Central memory CD8-positive, alpha-beta T cell (primary cell): ENCODE measurements around the gene DCAF16.

Experiments used
- ATAC-seq: fragments of 150-1000 bp; cut with Tn5 transposase; replicated peaks from 2 replicates; pipeline ENCODE4 v1.10.0; 2022; ENCODE audit warnings: mild to moderate bottlenecking, moderate FRiP score, moderate number of reproducible peaks; ENCODE audit not compliant: poor library complexity, severe bottlenecking; ENCODE audit errors: extremely low read depth
- DNase-seq, 2 donors: peaks; one replicate each; pipeline ENCODE4 v3.0.0; 2021; ENCODE audit warnings: low spot score in 2 of 2
- H3K27ac Mint-ChIP-seq: one replicate; pipeline ENCODE4 v1.8.0; 2022; ENCODE audit warnings: low read depth, mild to moderate bottlenecking, moderate library complexity, mixed read lengths
- H3K27me3 Mint-ChIP-seq: one replicate; pipeline ENCODE4 v1.8.0; 2022; ENCODE audit warnings: mixed read lengths
- H3K36me3 Mint-ChIP-seq: one replicate; pipeline ENCODE4 v1.8.0; 2022; ENCODE audit warnings: mild to moderate bottlenecking, moderate library complexity, mixed read lengths; ENCODE audit not compliant: insufficient read depth
- H3K4me1 Mint-ChIP-seq: one replicate; pipeline ENCODE4 v1.8.0; 2022; ENCODE audit warnings: mixed read lengths
- H3K4me3 Mint-ChIP-seq: one replicate; pipeline ENCODE4 v1.8.0; 2022; ENCODE audit warnings: mild to moderate bottlenecking, moderate library complexity, mixed read lengths
- H3K9me3 Mint-ChIP-seq: one replicate; pipeline ENCODE4 v1.8.0; 2022; ENCODE audit warnings: mixed read lengths

The DCAF16 gene

DNA sequence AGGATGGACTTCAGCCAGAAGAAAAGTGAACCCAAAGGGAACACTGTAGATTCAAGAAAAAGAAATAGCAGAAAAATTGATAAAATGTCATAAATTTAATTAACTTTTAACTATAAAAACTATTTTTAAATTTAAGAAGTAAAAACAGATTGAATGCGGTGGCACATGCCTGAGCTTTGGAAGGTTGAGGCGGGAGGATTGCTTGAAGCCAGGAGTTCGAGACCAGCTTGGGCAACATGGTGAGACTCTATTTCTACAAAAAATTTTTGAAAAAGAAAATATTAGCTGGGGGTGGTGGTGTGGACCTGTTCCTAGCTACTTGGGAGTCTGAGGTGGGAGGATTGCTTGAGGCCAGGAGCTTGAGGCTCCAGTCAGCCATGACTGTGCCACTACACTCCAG, 32.1 kb downstream of the DCAF16 start:
- ATAC-seq, result no peak
- no peaks in the 10 kb centered on the region for H3K36me3 Mint-ChIP-seq
- H3K27me3 Mint-ChIP-seq, result peaks cover 60% of the 10 kb centered on the region
- H3K27ac Mint-ChIP-seq, result no peak overlapping the region
- no peaks in the 10 kb centered on the region for H3K9me3 Mint-ChIP-seq
- no peaks in the 10 kb centered on the region for H3K4me1 Mint-ChIP-seq
- no peak overlapping the region for H3K4me3 Mint-ChIP-seq
- DNase-seq, result no peak

DNA sequence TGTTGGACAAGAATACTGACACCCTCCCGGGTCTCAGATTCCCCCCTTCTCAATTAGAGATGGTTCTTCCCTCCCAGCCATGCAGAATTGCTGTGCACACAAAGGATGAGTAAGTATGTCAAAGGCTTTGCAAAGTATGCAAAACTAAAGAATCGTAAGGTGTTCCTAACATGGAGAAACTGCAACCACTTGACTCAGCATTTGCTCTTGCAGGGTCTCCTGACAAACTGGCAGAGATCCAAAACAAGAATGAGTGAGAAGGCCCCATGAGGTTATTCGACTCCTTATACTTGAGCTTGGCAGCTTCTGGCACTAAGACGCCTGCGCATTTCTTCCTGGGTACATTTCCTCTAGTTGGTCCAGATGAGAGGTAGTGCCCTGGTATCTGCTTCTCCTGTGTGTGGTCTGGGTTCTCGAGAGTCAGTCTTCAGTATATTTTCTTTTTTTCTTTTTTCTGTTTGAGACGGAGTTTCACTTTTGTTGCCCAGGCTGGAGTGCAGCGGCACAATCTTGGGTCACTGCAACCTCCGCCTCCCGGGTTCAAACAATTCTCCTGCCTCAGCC, 37.3 kb downstream of the DCAF16 start:
- Mint-ChIP-seq H3K27me3 (peaks cover 38% of the 10 kb centered on the region), H3K9me3 (no peaks in the 10 kb centered on the region), H3K27ac (no peak overlapping the region), H3K4me1 (no peaks in the 10 kb centered on the region), H3K4me3 (no peak overlapping the region), H3K36me3 (no peaks in the 10 kb centered on the region)
- DNase-seq, result no peak
- ATAC-seq, result no peak

DNA sequence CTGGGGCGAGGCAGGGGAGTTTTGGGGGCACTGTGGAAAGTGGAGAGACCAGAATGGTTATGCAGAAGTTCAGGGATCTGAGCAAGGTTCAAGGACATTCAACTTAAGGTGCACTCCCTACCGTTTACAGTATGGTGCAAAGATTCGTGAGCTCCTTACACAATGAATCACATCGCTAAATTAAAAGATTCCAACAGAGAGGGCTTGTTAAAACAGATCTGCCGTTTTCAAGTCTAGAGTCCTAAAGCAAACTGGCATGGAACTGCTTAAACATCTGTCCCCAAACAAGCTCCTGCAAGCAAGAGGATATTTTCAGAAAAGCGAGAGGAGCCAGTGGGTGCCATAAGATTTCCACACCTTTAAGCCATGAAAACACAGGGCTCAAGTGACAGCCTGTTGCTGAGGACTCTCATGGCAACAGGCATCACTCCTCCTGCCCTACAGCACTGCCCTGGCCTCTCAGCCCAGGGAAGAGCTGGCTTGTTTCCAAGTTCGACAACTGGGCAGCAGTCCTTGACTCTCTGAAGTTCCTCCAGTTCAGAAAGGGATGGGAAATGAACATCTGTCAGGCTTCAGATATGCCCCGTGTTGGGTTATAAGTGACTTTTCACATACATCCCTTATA, 39.2 kb downstream of the DCAF16 start:
- Mint-ChIP-seq H3K9me3 (no peaks in the 10 kb centered on the region), H3K4me3 (no peak overlapping the region), H3K27ac (no peak overlapping the region), H3K27me3 (peaks cover 28% of the 10 kb centered on the region), H3K36me3 (no peaks in the 10 kb centered on the region), H3K4me1 (no peaks in the 10 kb centered on the region)
- DNase-seq (no peak), ATAC-seq (no peak)

DNA sequence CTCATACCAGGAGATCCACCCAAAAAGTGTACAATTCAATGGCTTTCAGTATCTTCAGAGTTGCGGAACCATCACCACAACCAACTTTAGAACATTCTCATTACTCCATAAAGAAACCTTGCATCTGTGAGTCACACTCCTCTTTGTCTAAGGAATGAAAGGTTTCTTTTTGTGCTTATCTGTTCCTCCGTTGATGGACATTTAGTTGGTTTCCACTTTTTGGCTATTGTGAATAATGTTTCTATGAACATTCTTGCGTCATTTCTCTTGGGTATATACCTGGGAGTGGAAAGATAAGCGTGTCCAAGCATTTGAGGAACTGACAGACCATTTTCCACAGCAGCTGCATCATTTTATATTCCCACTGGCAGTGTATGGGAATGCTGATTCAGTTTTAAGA, 39.7 kb downstream of the DCAF16 start:
- Mint-ChIP-seq H3K4me1 (no peaks in the 10 kb centered on the region), H3K4me3 (no peak overlapping the region), H3K9me3 (no peaks in the 10 kb centered on the region), H3K36me3 (no peaks in the 10 kb centered on the region), H3K27ac (no peak overlapping the region), H3K27me3 (peaks cover 24% of the 10 kb centered on the region)
- DNase-seq (no peak), ATAC-seq (no peak)

DNA sequence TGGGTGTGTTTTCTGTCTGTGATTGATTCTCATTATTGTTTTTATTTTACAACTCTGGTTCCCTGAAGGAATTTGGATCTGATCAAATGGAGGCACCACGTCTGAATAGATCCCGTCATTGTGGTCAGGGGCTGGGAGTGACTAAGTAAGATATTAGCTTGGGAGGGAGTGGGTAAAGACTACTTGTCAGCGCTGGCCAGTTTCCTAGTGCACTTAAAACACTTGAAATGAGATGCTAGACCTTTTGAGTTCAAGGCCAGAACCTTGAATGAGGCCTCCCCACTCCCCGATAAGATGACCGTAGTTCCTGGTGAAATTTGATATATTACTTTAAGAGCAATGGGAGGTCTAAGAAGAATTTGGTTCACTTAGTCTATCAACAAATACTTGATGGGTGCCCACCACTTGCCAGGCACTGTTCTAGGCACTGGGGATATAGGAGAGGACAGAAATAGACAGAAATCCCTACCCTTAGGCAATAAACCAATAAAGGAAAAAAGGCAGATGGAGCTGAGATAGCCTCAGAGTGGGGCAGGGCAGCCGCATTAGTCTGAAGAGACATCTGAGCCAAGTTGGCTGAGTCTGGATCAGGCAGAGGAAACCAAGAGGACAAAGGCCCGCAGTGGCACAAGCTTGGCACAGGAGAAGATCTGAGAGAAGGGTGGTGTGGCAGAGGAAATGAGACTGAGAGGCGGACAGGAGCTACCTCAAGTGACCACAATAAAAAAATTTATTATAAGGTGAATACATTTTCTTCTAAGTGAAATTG, 41.0 kb downstream of the DCAF16 start:
- Mint-ChIP-seq H3K27me3 (peaks cover 24% of the 10 kb centered on the region), H3K4me3 (no peak overlapping the region), H3K36me3 (no peaks in the 10 kb centered on the region), H3K4me1 (peaks cover 6% of the 10 kb centered on the region), H3K27ac (no peak overlapping the region), H3K9me3 (no peaks in the 10 kb centered on the region)
- DNase-seq (no peak), ATAC-seq (no peak)

DNA sequence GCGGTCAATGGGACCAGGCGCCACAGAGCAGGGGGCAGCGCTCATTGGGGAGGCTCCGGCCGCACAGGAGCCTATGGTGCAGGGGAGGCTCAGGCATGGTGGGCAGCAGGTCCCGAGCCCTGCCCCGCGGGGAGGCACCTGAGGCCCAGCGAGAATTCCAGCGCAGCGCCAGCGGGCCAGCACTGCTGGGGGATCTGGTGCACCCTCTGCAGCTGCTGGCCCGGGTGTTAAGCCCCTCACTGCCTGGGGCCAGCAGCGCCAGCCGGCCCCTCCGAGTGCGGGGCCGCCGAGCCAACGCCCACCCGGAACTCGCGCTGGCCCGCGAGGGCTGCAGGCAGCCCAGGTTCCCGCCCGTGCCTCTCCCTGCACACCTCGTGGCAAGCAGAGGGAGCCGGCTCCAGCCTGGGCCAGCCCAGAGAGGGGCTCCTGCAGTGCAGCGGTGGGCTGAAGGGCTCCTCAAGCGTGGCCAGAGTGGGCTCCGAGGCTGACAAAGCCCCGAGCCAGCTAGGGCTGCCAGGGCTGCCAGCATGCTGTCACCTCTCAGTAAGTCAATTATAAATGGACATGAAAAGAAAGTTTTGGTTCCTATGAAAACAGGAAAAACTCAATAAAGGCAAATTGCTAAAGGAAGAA, 43.6 kb downstream of the DCAF16 start:
- no peak for ATAC-seq
- Mint-ChIP-seq H3K27ac (no peak overlapping the region), H3K27me3 (peaks cover 24% of the 10 kb centered on the region), H3K36me3 (peaks cover 2% of the 10 kb centered on the region), H3K9me3 (no peaks in the 10 kb centered on the region), H3K4me1 (peaks cover 6% of the 10 kb centered on the region), H3K4me3 (no peak overlapping the region)
- no peak for DNase-seq

DNA sequence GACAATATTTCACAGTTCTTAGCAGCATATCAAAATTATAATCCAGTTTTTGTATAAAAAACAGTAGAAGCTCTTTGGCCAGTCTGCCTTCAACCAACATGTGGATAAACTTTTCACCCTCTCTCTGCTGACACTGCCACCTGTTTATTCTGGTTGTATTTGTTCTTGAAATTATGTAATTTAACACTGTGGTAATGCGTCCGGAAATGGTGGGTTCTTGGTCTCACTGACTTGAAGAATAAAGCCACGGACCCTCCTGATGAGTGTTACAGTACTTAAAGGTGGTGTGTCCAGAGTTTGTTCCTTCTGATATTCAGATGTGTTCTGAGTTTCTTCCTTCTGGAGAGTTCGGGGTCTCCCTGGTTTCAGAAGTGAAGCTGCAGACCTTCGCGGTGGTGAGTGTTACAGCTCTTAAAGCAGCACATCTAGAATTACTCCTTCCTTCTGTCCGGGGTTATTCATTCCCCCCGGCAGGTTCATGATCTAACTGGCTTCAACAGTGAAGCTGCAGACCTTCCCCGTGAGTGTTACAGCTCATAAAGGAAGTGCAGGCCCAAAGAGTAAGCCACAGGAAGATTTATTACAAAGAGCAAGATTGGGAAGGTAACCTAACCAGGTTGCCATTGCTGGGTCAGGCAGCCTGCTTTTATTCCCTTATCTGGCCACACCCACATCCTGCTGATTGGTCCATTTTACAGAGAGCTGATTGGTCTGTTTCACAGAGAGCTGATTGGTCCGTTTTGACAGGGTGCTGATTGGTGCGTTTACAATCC, 44.9 kb downstream of the DCAF16 start:
- H3K27me3 Mint-ChIP-seq, result peaks cover 17% of the 10 kb centered on the region
- peaks cover 6% of the 10 kb centered on the region for H3K4me1 Mint-ChIP-seq
- no peak overlapping the region for H3K4me3 Mint-ChIP-seq
- H3K27ac Mint-ChIP-seq, result peak overlapping the region; percentile 46
- no peak for ATAC-seq
- DNase-seq, result no peak
- peaks cover 2% of the 10 kb centered on the region for H3K36me3 Mint-ChIP-seq
- no peaks in the 10 kb centered on the region for H3K9me3 Mint-ChIP-seq

DNA sequence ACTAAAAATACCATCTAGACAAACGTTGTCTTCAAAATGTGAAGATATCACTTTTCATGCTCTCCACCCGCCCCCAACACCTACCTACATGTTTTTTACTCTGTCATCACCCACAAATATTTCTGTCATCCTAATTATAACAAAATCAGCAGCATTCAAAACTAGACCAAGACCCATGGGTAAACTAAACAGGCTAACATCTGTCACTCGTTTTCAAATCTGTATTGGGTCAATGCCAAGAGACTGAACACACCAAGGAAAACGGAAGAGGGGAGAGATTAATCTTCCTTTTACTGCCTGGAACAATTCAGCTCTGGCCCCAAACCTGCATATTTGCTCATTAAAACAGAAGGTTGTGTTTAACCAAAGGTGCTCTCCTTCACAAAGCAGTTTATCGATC, 46.6 kb downstream of the DCAF16 start:
- Mint-ChIP-seq H3K4me3 (no peak overlapping the region), H3K27ac (no peak overlapping the region), H3K36me3 (peaks cover 2% of the 10 kb centered on the region)

DNA sequence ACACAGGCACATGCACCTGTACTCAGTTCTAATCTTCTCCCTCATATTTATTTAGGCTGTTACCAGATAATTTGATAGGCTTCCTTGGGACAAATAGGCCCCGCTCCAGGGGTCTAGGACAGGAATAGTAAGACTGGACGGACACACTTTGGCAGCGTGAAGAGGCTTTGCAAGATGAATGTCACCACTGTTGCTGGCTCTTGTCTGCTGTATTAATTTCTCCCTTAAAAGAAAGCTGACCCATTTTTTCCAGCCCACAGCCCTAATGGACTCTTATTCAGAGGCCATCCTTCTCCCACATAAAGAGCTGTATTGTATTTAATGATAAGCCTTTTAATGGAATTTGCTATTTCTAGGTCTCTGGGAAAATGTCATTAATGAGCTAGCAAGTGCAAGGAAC, 47.1 kb downstream of the DCAF16 start:
- no peak overlapping the region for H3K4me3 Mint-ChIP-seq

More for the DNA sequence above, 46.6 kb downstream of the DCAF16 start:
- H3K9me3 Mint-ChIP-seq, result no peaks in the 10 kb centered on the region
- H3K27me3 Mint-ChIP-seq, result peaks cover 9% of the 10 kb centered on the region
- no peak for ATAC-seq
- no peak for DNase-seq
- peaks cover 6% of the 10 kb centered on the region for H3K4me1 Mint-ChIP-seq

DNA sequence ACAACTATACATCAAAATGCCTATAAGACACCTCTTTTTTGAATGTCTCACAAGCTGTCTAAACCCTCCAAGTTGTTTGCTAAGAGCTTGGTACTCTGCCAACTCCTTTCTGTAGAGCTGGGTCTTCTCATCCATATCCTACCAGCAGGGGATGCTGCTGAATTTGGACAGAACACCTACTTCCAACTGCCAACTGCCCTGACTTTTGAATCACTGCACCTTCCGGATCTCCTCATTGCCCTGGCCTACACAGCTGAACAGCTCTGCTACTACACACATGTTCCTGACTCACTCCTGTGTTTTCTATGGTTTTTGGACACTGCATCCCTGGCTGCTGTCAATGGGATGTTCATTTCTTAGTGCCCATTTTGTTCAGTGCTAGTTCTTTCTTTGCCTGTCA, 47.8 kb downstream of the DCAF16 start:
- Mint-ChIP-seq H3K27ac (no peak overlapping the region), H3K27me3 (peaks cover 9% of the 10 kb centered on the region), H3K4me1 (peaks cover 6% of the 10 kb centered on the region), H3K9me3 (no peaks in the 10 kb centered on the region), H3K4me3 (no peak overlapping the region), H3K36me3 (peaks cover 2% of the 10 kb centered on the region)
- ATAC-seq (no peak), DNase-seq (no peak)

More for the DNA sequence above, 47.1 kb downstream of the DCAF16 start:
- ATAC-seq, result no peak
- Mint-ChIP-seq H3K4me1 (peaks cover 6% of the 10 kb centered on the region), H3K36me3 (peaks cover 2% of the 10 kb centered on the region), H3K9me3 (no peaks in the 10 kb centered on the region), H3K27ac (no peak overlapping the region), H3K27me3 (peaks cover 9% of the 10 kb centered on the region)
- no peak for DNase-seq

DNA sequence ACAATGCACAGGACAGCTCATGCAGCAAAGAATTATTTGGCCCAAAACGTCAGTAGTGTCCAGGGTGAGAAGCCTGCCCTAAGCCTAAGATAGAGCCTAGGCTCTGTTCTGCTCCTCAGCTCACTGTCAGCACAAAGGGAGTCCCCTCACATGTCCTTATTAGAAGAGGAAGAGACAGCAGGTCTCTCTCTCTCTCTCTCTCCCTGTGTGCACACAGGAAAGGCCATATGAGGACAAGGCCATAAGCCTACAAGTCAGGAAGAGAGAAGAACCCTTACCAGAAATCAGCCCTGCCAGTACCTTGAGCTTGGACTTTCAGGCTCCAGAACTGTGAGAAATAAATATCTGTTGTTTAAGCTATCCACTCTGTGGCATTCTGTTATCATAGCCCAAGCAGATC, 49.5 kb downstream of the DCAF16 start:
- Mint-ChIP-seq H3K27me3 (peaks cover 9% of the 10 kb centered on the region), H3K4me3 (no peak overlapping the region), H3K27ac (no peak overlapping the region), H3K9me3 (no peaks in the 10 kb centered on the region), H3K4me1 (peaks cover 6% of the 10 kb centered on the region), H3K36me3 (peaks cover 2% of the 10 kb centered on the region)
- ATAC-seq (no peak), DNase-seq (no peak)

DNA sequence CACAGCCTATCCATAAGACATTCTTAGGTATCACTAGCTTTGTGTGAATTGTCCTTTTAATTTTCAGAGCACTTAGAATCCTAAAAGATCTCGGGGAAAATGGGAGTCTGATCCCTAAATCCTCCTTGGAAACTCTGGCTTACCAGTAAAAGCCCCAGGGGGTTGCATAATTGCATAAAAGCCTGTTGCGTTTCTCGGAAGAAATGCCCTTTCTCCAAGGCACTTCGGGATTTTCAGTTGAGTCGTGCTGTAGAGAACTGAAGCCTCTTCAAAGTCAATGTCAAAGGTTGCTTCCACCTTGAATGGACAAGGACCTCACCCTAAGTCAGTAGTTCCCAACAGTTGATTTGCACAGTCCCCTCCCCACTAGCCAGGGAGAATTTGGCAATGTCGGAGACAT, 49.9 kb downstream of the DCAF16 start:
- no peak for DNase-seq
- peaks cover 2% of the 10 kb centered on the region for H3K36me3 Mint-ChIP-seq
- peaks cover 14% of the 10 kb centered on the region for H3K27me3 Mint-ChIP-seq
- no peak overlapping the region for H3K4me3 Mint-ChIP-seq
- no peaks in the 10 kb centered on the region for H3K9me3 Mint-ChIP-seq
- peaks cover 4% of the 10 kb centered on the region for H3K4me1 Mint-ChIP-seq
- no peak overlapping the region for H3K27ac Mint-ChIP-seq
- ATAC-seq, result no peak
